Peyer's patch (tissue), 4 donors: ENCODE measurements around the gene GLB1L.

Source experiments
- POLR2A ChIP-seq, 2 donors: fragments of 450-650 bp; IDR thresholded peaks; one replicate each; pipeline ENCODE4 v1.5.1; 2017; ENCODE audit warnings: antibody characterized with exemption in 2 of 2, mild to moderate bottlenecking in 2 of 2, moderate library complexity in 2 of 2
- TF ChIP-seq, protein P1 (sequence below), 6 experiments: fragments of 450-650 bp in 4 of 6; fragments of 200-600 bp in 2 of 6; sonication (generic) in 1 of 6; IDR thresholded peaks; one replicate each; pipeline ENCODE4 v1.5.1; 2017 to 2019; ENCODE audit warnings: antibody characterized with exemption in 6 of 6, mild to moderate bottlenecking in 3 of 6, moderate library complexity in 1 of 6

DNA sequence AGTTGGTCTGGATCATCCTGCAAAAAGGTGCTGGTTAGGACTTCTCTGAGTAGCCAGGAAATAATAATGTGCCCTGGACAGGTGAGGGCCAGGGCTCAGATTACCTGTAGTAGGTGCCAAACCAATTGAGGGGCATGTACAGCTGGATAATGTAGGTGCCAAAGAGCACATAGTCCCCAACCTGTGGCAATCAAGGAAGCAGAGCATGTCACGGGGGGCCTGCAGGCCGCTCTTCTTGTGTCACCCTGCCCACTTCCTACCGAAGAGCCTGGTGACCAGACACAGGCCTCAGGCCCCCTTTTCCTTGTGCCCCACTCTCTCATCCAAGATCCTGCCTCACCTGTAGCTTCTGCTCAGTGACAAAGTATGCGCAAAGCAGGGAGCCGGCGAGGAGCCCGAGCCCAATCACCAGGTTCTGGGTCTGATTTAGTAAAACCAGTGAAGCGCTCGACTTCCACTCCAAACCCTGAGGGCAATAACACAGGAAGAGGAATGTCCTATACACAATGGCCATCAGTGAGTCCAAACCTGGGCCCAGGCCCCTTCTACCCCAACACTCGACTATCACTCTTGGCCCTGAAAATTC, 31.7 kb downstream of the GLB1L start:
- TF ChIP-seq, protein P1, sequence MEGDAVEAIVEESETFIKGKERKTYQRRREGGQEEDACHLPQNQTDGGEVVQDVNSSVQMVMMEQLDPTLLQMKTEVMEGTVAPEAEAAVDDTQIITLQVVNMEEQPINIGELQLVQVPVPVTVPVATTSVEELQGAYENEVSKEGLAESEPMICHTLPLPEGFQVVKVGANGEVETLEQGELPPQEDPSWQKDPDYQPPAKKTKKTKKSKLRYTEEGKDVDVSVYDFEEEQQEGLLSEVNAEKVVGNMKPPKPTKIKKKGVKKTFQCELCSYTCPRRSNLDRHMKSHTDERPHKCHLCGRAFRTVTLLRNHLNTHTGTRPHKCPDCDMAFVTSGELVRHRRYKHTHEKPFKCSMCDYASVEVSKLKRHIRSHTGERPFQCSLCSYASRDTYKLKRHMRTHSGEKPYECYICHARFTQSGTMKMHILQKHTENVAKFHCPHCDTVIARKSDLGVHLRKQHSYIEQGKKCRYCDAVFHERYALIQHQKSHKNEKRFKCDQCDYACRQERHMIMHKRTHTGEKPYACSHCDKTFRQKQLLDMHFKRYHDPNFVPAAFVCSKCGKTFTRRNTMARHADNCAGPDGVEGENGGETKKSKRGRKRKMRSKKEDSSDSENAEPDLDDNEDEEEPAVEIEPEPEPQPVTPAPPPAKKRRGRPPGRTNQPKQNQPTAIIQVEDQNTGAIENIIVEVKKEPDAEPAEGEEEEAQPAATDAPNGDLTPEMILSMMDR (IDR thresholded peaks at IDR 0.05): no peak
- TF ChIP-seq POLR2A (IDR thresholded peaks at IDR 0.05): no peak
